Stimulated activated naive CD8-positive, alpha-beta T cell treated with anti-CD3 and anti-CD28 coated beads, Interleukin-15, amount 100 ng/mL, for 72 hours (primary cell): ENCODE measurements around the gene CREBBP.

Source experiments
- ATAC-seq: fragments of 150-1000 bp; cut with Tn5 transposase; 2 replicates; pipeline ENCODE4 v1.10.0; 2021; ENCODE audit warnings: mild to moderate bottlenecking, moderate library complexity
- DNase-seq, 2 donors: peaks; one replicate each; pipeline ENCODE4 v3.0.0; 2021 to 2022
- H3K27ac Mint-ChIP-seq, 2 donors: one replicate each; pipeline ENCODE4 v1.8.0; 2022; ENCODE audit warnings: mild to moderate bottlenecking in 2 of 2, mixed read lengths in 2 of 2, moderate library complexity in 2 of 2
- H3K27me3 Mint-ChIP-seq: one replicate; pipeline ENCODE4 v1.8.0; 2022; ENCODE audit warnings: mixed read lengths
- H3K4me1 Mint-ChIP-seq: one replicate; pipeline ENCODE4 v1.8.0; 2022; ENCODE audit warnings: mild to moderate bottlenecking, mixed read lengths
- H3K4me3 Mint-ChIP-seq, 2 donors: one replicate each; pipeline ENCODE4 v1.8.0; 2022; ENCODE audit warnings: mild to moderate bottlenecking in 2 of 2, mixed read lengths in 2 of 2, moderate library complexity in 1 of 2
- H3K9me3 Mint-ChIP-seq, 2 donors: one replicate each; pipeline ENCODE4 v1.8.0; 2022; ENCODE audit warnings: mixed read lengths in 2 of 2

CREBBP gene

DNA sequence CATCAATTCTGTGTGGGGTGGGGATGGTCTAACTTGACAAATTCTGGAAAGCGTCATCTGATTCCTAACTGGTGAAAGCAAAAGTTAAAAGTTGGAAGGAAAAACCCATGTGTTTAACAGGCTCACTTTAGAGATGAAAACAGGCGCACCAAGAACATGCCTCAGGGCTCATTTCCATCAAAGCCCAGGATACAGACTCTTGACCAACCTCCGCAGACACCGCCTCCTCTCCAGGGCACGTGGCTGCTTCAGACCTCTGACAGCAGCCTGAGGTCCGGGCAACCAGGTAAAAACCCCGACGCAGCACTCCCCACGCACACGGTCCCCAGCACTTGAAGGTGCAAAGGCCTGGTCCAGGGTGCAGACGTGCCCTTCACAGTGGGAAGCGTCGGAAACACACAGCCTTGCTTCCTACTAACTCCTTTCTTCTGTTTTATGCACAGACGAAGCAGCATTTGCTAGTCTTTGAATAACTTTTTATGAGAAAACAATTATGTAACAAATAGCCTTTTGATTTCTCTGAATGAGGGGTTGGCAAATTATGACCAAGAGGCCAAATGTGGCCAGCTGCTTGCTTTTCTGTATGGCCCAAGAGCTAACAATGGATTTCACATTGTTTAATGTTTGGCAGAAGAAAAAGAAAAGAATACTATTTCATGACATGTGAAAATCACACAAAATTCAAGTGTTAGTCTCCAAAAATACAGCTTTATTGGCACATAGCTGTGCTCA, 119.0 kb downstream of the CREBBP start:
- Mint-ChIP-seq H3K9me3 (no peaks in the 10 kb centered on the region), H3K4me1 (no peaks in the 10 kb centered on the region), H3K27ac (no peak overlapping the region), H3K27me3 (no peaks in the 10 kb centered on the region), H3K4me3 (no peak overlapping the region)
- no peak for DNase-seq
- ATAC-seq: no peak

DNA sequence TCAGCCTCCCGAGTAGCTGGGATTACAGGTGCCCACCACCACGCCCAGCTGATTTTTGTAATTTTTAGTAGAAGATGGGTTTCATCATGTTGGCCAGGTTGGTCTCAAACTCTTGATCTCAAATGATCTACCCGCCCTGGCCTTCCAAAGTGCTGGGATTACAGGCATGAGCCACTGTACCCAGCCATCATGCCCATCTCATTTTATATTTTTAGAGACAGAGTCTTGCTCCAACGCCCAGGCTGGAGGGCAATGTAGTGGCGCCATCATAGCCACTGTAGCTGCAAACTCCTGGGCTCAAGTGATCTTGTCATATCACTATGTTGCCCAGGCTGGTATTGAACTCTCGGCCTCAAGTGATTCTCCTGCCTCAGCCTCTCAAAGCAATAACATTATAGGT, 120.0 kb downstream of the CREBBP start:
- H3K9me3 Mint-ChIP-seq: no peaks in the 10 kb centered on the region
- H3K27ac Mint-ChIP-seq: peak overlapping the region in 1 of 2 donors; percentile 6

DNA sequence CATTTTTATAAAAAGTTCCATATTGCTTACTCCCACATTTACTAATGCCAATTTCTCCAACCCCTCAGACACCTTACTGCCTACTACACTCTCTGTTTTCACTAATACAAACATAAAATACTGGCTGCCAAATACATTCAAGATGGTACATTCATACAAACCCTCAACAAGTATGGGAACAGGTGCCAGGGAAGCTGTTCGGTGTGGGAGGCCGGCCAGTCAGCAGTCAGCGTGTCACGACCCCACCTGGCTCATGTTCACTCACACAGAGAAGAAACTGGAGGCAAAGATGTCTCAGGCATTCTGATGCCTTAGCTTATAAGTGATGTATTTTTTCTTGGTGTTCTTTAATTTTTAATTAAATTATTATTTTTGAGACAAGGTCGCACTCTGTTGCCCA, 120.8 kb downstream of the CREBBP start:
- Mint-ChIP-seq H3K4me1 (no peaks in the 10 kb centered on the region), H3K4me3 (no peak overlapping the region), H3K27me3 (no peaks in the 10 kb centered on the region), H3K27ac (no peak overlapping the region), H3K9me3 (no peaks in the 10 kb centered on the region)
- no peak for DNase-seq
- ATAC-seq: no peak

More for the DNA sequence above, 120.0 kb downstream of the CREBBP start:
- Mint-ChIP-seq H3K4me3 (no peak overlapping the region), H3K27me3 (no peaks in the 10 kb centered on the region), H3K4me1 (no peaks in the 10 kb centered on the region)
- DNase-seq (no peak), ATAC-seq (no peak)

DNA sequence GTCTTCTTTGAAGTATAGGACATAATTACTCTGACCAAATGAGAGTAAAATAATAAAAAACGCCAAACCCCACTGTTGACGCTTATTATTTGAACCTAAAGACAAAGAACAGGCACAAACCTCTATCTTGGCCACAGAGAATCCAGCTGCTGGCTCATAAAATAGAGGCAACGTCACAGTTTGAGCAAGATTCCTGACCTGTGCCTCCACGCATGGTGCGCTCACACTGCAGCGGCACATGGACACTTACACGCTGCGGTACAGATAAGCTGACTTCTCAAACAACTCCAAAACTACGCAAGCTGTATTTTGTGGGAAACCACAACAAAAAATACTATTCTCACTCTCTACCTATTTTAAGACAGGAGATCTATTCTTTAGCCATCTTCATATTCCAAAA, 124.4 kb downstream of the CREBBP start:
- H3K4me3 Mint-ChIP-seq: no peak overlapping the region
- ATAC-seq (no peak), DNase-seq (no peak)
- H3K4me1 Mint-ChIP-seq: no peaks in the 10 kb centered on the region
- no peaks in the 10 kb centered on the region for H3K27me3 Mint-ChIP-seq
- no peaks in the 10 kb centered on the region for H3K9me3 Mint-ChIP-seq
- no peak overlapping the region for H3K27ac Mint-ChIP-seq

DNA sequence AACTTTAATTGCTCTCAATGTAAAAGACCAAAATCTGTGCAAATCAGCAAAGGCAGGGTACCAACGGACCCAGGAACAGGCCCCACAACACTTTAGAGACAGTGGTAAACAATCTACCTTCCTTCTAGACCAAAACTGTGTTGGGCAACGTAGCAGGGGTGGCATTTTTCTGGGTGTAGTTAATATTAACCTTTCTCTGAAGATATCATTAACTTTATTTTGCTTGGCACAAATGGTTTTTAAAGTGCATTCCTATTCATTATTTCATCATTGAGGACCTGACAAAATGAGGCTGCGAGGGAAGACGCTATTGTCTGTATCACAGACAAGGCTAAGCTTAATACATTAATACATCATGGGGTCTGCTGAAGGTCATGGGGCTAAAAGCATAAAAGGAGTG, 125.3 kb downstream of the CREBBP start:
- H3K4me1 Mint-ChIP-seq: peaks cover 4% of the 10 kb centered on the region
- H3K27ac Mint-ChIP-seq: peak overlapping the region; percentile 67 to 80
- no peak overlapping the region for H3K4me3 Mint-ChIP-seq
- H3K9me3 Mint-ChIP-seq: no peaks in the 10 kb centered on the region
- H3K27me3 Mint-ChIP-seq: no peaks in the 10 kb centered on the region
- ATAC-seq: no peak
- DNase-seq: no peak

DNA sequence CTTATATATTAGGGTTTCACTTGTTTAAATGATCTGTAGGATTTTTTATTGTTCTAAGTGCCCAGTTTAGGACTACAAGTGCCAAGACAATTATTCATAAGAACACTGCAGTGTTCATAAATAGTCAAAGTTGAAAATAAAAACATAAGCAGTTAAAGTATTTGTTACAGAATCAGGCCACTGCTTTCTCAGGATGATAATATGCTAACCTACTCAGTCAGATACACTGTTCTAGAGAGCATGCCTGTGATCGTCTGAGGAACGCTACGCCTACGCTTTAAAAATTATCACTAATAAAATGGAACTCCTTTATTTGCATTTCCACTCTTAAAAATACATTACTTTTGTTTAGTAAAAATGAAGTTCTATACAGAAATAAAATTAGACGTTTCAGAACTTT, 125.7 kb downstream of the CREBBP start:
- Mint-ChIP-seq H3K9me3 (no peaks in the 10 kb centered on the region), H3K4me3 (no peak overlapping the region), H3K27me3 (no peaks in the 10 kb centered on the region), H3K27ac (no peak overlapping the region), H3K4me1 (peaks cover 9% of the 10 kb centered on the region)
- DNase-seq (no peak), ATAC-seq (no peak)

DNA sequence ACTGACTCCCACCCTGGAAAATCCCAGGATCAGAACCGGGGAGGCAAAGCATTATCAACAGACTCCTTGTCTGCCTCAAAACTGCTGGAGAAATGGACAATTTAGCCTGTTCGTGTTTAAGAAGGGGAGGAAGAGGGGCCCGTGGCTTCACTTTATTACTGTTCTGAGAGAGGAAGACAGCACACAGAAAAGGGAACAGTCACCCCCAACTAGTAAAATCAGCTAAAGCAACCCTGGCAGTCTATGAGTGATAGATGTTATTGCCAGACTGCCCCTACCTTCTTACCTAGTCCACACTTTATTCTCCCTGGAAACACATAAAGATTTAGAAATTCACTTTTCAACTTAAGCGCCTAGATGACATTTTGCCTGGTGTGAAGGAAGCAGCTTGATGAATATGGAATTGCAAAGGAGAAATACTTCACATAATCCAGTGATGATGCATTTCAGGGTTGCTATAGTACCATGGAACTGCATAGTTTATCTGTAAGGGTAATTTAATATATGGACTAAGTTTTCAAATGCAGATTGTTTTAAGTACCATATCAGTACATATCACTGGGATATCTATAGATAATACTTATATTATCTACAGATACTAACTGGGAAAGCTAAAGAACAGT, 126.3 kb downstream of the CREBBP start:
- Mint-ChIP-seq H3K27me3 (no peaks in the 10 kb centered on the region), H3K4me1 (peaks cover 11% of the 10 kb centered on the region), H3K9me3 (no peaks in the 10 kb centered on the region), H3K4me3 (no peak overlapping the region), H3K27ac (no peak overlapping the region)
- ATAC-seq (no peak), DNase-seq (no peak)

DNA sequence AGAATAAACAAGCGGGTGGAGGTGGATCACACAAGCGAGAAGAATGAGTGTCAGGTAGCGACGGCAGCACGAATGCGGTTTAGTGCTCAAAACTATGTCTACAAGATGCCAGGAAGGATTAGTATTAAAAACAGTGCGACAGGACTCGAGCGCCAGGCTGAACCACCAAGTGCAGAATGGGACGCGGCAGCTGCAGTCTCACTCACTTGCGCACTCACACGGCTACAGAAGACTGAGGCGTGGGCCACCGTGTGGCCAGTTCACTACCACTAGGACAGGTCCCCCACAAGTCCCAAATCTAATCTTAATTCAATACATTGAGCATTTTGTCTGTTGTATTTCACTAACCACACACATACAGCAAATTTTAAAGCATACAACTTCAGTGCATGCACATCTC, 127.5 kb downstream of the CREBBP start:
- no peak overlapping the region for H3K27ac Mint-ChIP-seq
- no peaks in the 10 kb centered on the region for H3K27me3 Mint-ChIP-seq
- peaks cover 11% of the 10 kb centered on the region for H3K4me1 Mint-ChIP-seq
- ATAC-seq (no peak), DNase-seq (no peak)
- no peak overlapping the region for H3K4me3 Mint-ChIP-seq
- no peaks in the 10 kb centered on the region for H3K9me3 Mint-ChIP-seq

DNA sequence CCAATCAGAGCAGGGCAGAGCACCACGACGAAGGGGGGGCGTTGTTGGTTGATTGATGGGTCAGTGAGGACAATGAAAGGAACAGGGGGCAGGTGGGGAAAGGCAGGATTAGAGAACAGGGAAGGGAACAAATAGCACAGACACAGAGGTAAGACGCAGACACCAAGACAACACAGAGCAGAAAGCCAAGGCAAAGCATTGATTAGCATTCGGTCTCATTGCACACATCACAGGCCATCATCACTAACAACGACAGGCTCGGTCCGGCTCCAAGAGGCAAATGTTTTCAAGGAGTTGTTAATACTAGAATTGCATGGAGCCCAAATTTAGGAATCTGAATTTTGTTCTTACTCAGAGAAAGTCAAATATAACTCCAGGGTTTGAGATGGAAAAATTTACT, 128.6 kb downstream of the CREBBP start:
- no peaks in the 10 kb centered on the region for H3K27me3 Mint-ChIP-seq
- H3K9me3 Mint-ChIP-seq: no peaks in the 10 kb centered on the region
- H3K4me1 Mint-ChIP-seq: peaks cover 11% of the 10 kb centered on the region
- ATAC-seq: no peak
- H3K4me3 Mint-ChIP-seq: no peak overlapping the region
- DNase-seq: no peak
- H3K27ac Mint-ChIP-seq: peak overlapping the region; percentile 8 to 82

DNA sequence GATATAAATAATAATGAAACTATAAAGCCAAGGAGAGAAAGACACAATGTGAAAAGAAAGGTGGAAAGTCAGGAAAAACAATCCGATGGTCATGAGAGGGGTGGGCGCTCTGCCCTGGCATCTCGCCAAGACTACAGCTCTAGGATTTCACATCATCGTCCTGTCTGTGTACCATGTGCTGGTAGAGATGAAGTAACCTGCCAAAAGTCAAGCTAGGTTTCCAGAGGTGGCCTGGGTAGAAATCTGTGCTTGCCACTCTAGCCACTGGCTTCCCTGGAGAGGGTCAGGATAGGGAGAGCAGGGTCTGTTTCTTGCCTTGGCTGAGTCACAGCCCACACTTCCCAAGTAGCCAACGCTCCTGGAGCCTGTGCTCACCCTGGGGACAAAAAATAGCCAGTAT, 132.2 kb downstream of the CREBBP start:
- DNase-seq (no peak), ATAC-seq (no peak)
- H3K4me3 Mint-ChIP-seq: no peak overlapping the region
- H3K9me3 Mint-ChIP-seq: no peaks in the 10 kb centered on the region
- no peaks in the 10 kb centered on the region for H3K27me3 Mint-ChIP-seq
- peaks cover 11% of the 10 kb centered on the region for H3K4me1 Mint-ChIP-seq
- H3K27ac Mint-ChIP-seq: no peak overlapping the region

DNA sequence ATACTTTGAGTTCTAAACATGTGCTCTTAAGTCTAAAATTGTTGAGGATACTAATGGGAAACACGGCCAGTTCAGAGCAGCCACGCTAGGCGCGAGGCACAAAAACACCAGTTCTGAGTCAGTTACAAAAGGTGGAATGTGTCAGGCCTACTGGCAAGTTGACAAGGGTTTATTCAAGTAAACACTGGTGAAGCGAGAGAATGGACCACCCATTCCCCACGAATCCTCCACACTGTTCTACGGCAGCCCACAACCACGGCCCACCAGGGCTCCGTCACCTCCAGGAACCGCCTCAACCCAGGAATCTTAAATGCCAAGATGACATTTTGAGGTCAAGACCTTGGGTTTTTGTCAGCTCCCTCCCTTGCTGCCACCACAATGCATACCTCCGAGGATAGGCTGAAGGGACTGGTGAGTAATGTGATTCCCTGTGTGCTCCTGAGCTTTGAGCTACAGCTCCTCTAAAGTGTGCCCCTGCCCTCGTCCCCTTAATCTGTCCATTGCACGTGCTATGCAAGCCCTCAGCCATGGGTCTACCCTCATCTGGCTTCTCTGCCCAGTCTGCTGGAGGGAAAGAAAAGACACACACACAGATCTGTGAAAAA, 134.7 kb downstream of the CREBBP start:
- H3K4me1 Mint-ChIP-seq: peaks cover 11% of the 10 kb centered on the region
- no peaks in the 10 kb centered on the region for H3K27me3 Mint-ChIP-seq
- H3K4me3 Mint-ChIP-seq: no peak overlapping the region
- no peak for ATAC-seq
- DNase-seq: peak in 1 of 2 donors; percentile 3
- H3K9me3 Mint-ChIP-seq: no peaks in the 10 kb centered on the region
- H3K27ac Mint-ChIP-seq: peak overlapping the region in 1 of 2 donors; percentile 50

DNA sequence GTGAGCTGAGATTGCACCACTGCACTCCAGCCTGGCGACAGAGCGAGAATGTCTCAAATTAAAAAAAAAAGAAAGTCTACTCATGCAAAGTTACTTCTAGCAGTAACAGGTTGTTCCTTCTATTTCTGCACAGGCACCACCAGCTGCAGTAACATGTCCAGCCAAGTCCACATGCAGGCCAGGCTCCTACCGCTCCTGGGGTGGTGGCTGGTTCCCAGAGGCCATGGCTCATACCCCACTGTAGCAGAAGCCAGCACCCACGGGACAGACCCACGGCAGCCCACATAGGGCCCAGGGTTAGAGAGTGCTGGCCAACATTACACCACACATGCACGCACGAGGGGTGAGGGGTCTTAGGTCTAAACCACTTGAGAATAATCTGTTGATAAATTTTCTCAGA, 136.5 kb downstream of the CREBBP start:
- Mint-ChIP-seq H3K27ac (no peak overlapping the region), H3K9me3 (no peaks in the 10 kb centered on the region), H3K4me3 (no peak overlapping the region), H3K27me3 (no peaks in the 10 kb centered on the region), H3K4me1 (no peaks in the 10 kb centered on the region)
- ATAC-seq: no peak
- DNase-seq: no peak

DNA sequence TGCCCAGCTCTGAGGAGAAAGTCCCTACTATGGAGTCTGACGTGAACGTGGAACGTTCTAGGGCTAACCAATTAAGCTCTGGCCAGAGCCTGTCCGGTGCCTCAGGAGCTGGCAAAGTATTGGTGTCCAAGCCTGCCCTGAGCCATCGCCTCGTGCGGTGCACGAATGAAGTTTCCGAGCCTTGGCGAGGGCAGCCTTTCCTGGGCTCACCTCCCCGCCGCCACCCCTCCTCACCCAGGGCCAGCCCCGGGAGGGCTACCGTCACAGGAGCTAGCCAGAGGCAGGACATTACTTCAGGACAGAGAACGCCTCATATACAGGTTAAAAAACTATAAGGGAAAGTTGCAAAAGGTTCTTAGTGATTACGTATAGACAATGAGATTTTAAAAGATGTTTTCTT, 139.6 kb downstream of the CREBBP start:
- DNase-seq (no peak), ATAC-seq (no peak)
- Mint-ChIP-seq H3K27ac (no peak overlapping the region), H3K4me1 (no peaks in the 10 kb centered on the region), H3K27me3 (no peaks in the 10 kb centered on the region), H3K4me3 (no peak overlapping the region), H3K9me3 (no peaks in the 10 kb centered on the region)

DNA sequence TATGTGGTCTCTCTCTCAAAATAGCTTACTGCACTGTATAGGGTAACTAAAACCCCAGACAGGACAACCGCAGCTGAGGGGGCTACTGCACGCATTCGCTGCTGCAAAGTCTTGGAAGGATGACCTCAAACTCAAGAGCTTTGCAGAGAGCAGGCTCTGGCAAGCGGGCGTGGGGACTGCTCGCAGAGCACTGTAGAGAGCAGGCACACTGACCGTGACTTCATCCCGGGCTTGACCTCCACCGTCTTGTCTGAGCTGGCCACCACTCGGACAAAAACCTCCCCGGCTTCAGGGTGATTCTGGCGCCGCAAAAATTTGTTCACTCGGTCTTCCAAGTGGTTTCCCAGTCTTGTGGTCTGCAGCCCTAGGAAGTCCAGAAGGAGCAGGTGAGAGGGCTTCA, 140.3 kb downstream of the CREBBP start:
- H3K4me1 Mint-ChIP-seq: no peaks in the 10 kb centered on the region
- no peak for DNase-seq
- H3K27me3 Mint-ChIP-seq: no peaks in the 10 kb centered on the region
- no peaks in the 10 kb centered on the region for H3K9me3 Mint-ChIP-seq
- H3K27ac Mint-ChIP-seq: peak overlapping the region in 1 of 2 donors; percentile 86
- ATAC-seq: no peak
- no peak overlapping the region for H3K4me3 Mint-ChIP-seq

DNA sequence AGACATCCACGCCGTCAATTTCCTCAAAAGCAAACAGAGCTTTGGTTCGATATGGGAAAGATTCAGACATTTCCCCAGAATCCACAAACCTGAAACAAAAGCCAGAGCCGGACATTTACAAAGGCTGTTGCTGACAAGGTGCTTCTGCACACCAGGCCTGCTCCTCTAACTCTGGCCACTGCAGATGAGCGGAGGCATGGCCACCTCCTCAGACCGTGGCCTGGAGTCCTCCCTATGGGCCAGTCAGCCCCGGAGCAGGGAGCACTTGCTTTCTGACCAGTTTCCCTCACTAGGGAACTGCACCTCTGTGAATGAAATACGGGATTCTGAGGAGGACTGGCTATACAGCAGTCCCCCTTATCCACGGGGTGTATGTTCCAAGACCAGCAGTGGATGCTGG, 140.9 kb downstream of the CREBBP start:
- Mint-ChIP-seq H3K4me3 (no peak overlapping the region), H3K9me3 (no peaks in the 10 kb centered on the region), H3K27ac (peak overlapping the region in 1 of 2 donors; percentile 69)

DNA sequence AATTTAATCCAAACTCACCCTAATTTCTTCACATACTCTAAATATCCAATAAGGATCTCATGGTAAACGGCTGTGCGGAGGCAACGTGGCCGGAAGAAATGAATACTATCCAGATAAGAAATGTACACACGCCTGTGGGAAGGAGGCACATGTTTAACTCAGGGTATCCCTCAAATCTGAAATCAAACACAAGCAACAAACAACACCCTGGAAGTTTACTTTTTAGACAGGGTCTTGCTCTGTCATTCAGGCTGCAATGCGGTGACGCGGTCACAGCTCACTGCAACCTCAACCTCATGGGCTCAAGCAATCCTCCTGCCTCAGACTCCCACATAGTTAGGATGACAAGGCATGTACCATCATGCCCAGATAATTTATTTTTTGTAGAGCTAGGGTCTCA, 142.0 kb downstream of the CREBBP start:
- Mint-ChIP-seq H3K9me3 (no peaks in the 10 kb centered on the region), H3K27ac (peak overlapping the region in 1 of 2 donors; percentile 89), H3K27me3 (no peaks in the 10 kb centered on the region), H3K4me3 (no peak overlapping the region), H3K4me1 (no peaks in the 10 kb centered on the region)
- no peak for DNase-seq
- no peak for ATAC-seq

More for the DNA sequence above, 140.9 kb downstream of the CREBBP start:
- no peaks in the 10 kb centered on the region for H3K4me1 Mint-ChIP-seq
- no peak for ATAC-seq
- H3K27me3 Mint-ChIP-seq: no peaks in the 10 kb centered on the region
- DNase-seq: no peak
